H1 (cell line): Measurements from ENCODE around the gene UBP1. TPM values are rescaled to one million over a fixed set of nuclear protein-coding genes. Genes with fewer than 3 reads are reported as not detected.

Experiments used
- ASH2L ChIP-seq: fragments of 200-600, 300-600 bp; sonication (generic); IDR thresholded peaks from one replicate; pipeline ENCODE4 v1.7.1; 2017; ENCODE audit warnings: low read length
- BACH1 ChIP-seq: IDR thresholded peaks from 2 replicates; pipeline ENCODE4 v1.6.1; 2012; ENCODE audit warnings: low read length, improper control_type of control experiment
- BRCA1 ChIP-seq: IDR thresholded peaks from 2 replicates; pipeline ENCODE4 v1.6.1; 2012; ENCODE audit warnings: low read depth, low read length, improper control_type of control experiment
- CEBPB ChIP-seq: IDR thresholded peaks from 2 replicates; pipeline ENCODE4 v1.6.1; 2012; ENCODE audit warnings: low read depth, low read length
- CHD2 ChIP-seq: IDR thresholded peaks from 2 replicates; pipeline ENCODE4 v1.6.1; 2012; ENCODE audit warnings: low read length, improper control_type of control experiment
- EP300 ChIP-seq, 2 experiments: IDR thresholded peaks; 1 replicate in 1 of 2; 2 replicates in 1 of 2; pipeline ENCODE4 v1.6.1; 2011 to 2012; ENCODE audit warnings: low read depth in 2 of 2, low read length in 2 of 2, mild to moderate bottlenecking in 2 of 2, borderline replicate concordance in 1 of 2, inconsistent platforms in 1 of 2, moderate library complexity in 1 of 2
- HDAC2 ChIP-seq, 2 experiments: fragments of 300-600 bp in 1 of 2; sonication (generic) in 1 of 2; IDR thresholded peaks; 2 replicates each; pipeline ENCODE4 v1.6.1; 2011 to 2012; ENCODE audit warnings: low read depth in 2 of 2, low read length in 2 of 2, mild to moderate bottlenecking in 2 of 2, moderate library complexity in 2 of 2, borderline replicate concordance in 1 of 2, inconsistent platforms in 1 of 2
- JUND ChIP-seq: IDR thresholded peaks from 2 replicates; pipeline ENCODE4 v1.6.1; 2011; ENCODE audit warnings: mild to moderate bottlenecking, improper control_type of control experiment, low read length
- KDM1A ChIP-seq: fragments of 200-600, 300-600 bp; sonication (generic); IDR thresholded peaks from 2 replicates; pipeline ENCODE4 v1.7.1; 2016; ENCODE audit warnings: mild to moderate bottlenecking, low read length, borderline replicate concordance
- NRF1 ChIP-seq: IDR thresholded peaks from 2 replicates; pipeline ENCODE4 v1.6.1; 2011; ENCODE audit warnings: mild to moderate bottlenecking, low read depth, low read length, improper control_type of control experiment
- PHF8 ChIP-seq: fragments of 200-600 bp; sonication (generic); conservative IDR thresholded peaks from 2 replicates; pipeline ENCODE4 v1.7.1; 2012; ENCODE audit warnings: low read depth, mild to moderate bottlenecking, inconsistent platforms, low read length, moderate library complexity
- POLR2AphosphoS5 ChIP-seq: IDR thresholded peaks from 2 replicates; pipeline ENCODE4 v1.6.1; 2011; ENCODE audit warnings: low read depth, low read length
- RAD21 ChIP-seq, 2 experiments: IDR thresholded peaks in 1 of 2; conservative IDR thresholded peaks in 1 of 2; 2 replicates each; pipeline ENCODE4 v1.6.1; 2011; ENCODE audit warnings: low read depth in 2 of 2, low read length in 2 of 2, improper control_type of control experiment in 1 of 2, inconsistent platforms in 1 of 2, mild to moderate bottlenecking in 1 of 2, moderate library complexity in 1 of 2
- RXRA ChIP-seq: IDR thresholded peaks from 2 replicates; pipeline ENCODE4 v1.6.1; 2011; ENCODE audit warnings: low read depth, mild to moderate bottlenecking, low read length, moderate library complexity; ENCODE audit not compliant: insufficient read depth
- SP1 ChIP-seq: IDR thresholded peaks from 2 replicates; pipeline ENCODE4 v1.6.1; 2011; ENCODE audit warnings: low read depth, low read length
- SP4 ChIP-seq: IDR thresholded peaks from 2 replicates; pipeline ENCODE4 v1.6.1; 2012; ENCODE audit warnings: low read length, inconsistent platforms
- TAF1 ChIP-seq: IDR thresholded peaks from 2 replicates; pipeline ENCODE4 v1.6.1; 2011; ENCODE audit warnings: mild to moderate bottlenecking, low read depth, low read length
- TBP ChIP-seq: IDR thresholded peaks from 2 replicates; pipeline ENCODE4 v1.6.1; 2011; ENCODE audit warnings: low read depth, low read length, improper control_type of control experiment
- TEAD4 ChIP-seq: IDR thresholded peaks from 2 replicates; pipeline ENCODE4 v1.6.1; 2012; ENCODE audit warnings: low read depth, low read length, inconsistent platforms, mixed read lengths
- polyA plus RNA-seq, 7 experiments: library from polyadenylated mRNA; depleted of rRNA in 3 of 7; stranded (reverse) in 5 of 7; unstranded in 2 of 7; fragments of >200 nt in 5 of 7; fragments of 200-250 nt in 2 of 7; gene quantifications; 1 replicate in 5 of 7; 2 replicates in 1 of 7; 4 replicates in 1 of 7; pipeline versions ENCODE4 v1.2.1 to v1.2.3, GENCODE V29; 2011 to 2013; ENCODE audit warnings: missing spikeins in 2 of 7, mixed read lengths in 2 of 7
- total RNA-seq: library from RNA; stranded (reverse); fragmentation: NEBNext Ultra II Directional; extraction: Animal tissue kit (Norgen Biotek cat#: 25700); gene quantifications from 2 replicates; pipeline ENCODE4 v1.2.1, GENCODE V29; 2021
- TF ChIP-seq, protein P1 (sequence below): IDR thresholded peaks from 2 replicates; pipeline ENCODE4 v1.6.1; 2012; ENCODE audit warnings: inconsistent platforms
- TF ChIP-seq, protein P2 (sequence below): IDR thresholded peaks from 2 replicates; pipeline ENCODE4 v1.6.1; 2012; ENCODE audit warnings: inconsistent platforms
- TF ChIP-seq, protein P3 (sequence below): IDR thresholded peaks from 2 replicates; pipeline ENCODE4 v1.6.1; 2011; ENCODE audit warnings: low read length, improper control_type of control experiment

UBP1 gene
- total and polyA plus RNA-seq, 2 of the 8 experiments (the other 6 are each of a cell fraction or from before 2014, with no cell fraction given), result 47.3 to 71.9 TPM

DNA sequence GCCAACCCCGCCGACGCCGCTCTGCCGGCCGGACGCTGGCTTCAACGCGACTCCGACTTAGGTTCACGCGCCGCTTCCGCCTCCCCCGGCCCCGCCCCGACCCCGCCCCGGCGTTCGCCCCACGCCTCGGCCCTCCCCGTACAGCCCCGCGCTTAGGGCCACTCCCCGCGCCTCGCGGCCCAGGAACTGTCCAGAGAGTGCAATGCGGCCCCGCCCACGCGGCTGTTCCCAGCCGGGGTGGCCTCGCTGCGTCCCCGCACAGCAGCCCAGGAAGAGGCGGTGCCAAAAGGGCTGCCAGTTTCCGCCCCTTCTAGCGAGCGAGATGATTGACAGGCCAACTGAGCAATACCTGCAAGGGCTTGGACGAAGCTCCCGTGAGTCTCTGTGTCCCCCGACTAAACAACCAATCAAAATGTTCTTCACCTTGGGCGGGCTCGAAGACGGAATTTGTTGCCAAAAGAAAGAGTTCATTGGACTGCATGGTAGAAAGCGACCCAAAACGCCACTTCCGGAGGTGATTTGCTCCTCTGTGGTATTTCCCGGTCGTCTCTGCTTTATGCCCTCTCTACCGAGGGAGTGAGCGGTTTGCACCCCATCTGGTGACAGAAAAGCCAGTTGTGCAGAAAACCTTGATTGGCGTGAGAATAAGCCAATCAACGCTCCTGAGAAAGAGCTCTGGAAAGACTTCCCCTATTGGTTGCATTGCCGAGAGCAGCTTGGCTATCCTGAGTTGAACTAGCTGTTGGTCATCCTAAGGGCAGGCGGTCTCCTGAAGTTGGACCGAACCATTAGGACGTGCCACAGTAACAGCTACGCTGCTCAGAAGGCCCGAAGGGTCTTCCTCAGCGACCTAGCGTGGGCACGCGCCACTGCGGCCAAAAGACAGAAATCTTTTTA, at the start of gene UBP1 (continued):
- TF ChIP-seq, protein P1, sequence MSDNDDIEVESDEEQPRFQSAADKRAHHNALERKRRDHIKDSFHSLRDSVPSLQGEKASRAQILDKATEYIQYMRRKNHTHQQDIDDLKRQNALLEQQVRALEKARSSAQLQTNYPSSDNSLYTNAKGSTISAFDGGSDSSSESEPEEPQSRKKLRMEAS, result peak; percentile 71
- TF ChIP-seq SP4 (peak; percentile 87), TBP (peak; percentile 64), SP1 (peak; percentile 92), CHD2 (peak; percentile 42; the same call in 1 of the 2 replicates), PHF8 (peak; percentile 72; the same call in 1 of the 2 replicates), BRCA1 (no peak), ASH2L (peak; percentile 75), EP300 (IDR thresholded peaks at IDR 0.05; ENCODE audit: borderline replicate concordance in 1 of 2, low read depth in 2 of 2, low read length in 2 of 2) (peak in 1 of 2 experiments; percentile 1; a peak in 1 of 3 replicates), CEBPB (no peak), TAF1 (peak; percentile 79), BACH1 (peak; percentile 88), JUND (no peak), RAD21 (IDR thresholded peaks at IDR 0.05 in 1 of 2, conservative IDR thresholded peaks at IDR 0.05 in 1 of 2; ENCODE audit: low read depth in 2 of 2, low read length in 2 of 2) (no peak), POLR2AphosphoS5 (peak; percentile 79), TEAD4 (0 out of 2 replicates have a peak, but pooled peaks have one; percentile 8), HDAC2 (IDR thresholded peaks at IDR 0.05; ENCODE audit: borderline replicate concordance in 1 of 2, low read depth in 2 of 2, low read length in 2 of 2) (peak in 1 of 2 experiments; percentile 98; a peak in 3 of 4 replicates), KDM1A (no peak), NRF1 (no peak), RXRA (no peak)
- TF ChIP-seq, protein P2, sequence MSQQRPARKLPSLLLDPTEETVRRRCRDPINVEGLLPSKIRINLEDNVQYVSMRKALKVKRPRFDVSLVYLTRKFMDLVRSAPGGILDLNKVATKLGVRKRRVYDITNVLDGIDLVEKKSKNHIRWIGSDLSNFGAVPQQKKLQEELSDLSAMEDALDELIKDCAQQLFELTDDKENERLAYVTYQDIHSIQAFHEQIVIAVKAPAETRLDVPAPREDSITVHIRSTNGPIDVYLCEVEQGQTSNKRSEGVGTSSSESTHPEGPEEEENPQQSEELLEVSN, result peak; percentile 10; the same call in 1 of the 2 replicates
- TF ChIP-seq, protein P3, sequence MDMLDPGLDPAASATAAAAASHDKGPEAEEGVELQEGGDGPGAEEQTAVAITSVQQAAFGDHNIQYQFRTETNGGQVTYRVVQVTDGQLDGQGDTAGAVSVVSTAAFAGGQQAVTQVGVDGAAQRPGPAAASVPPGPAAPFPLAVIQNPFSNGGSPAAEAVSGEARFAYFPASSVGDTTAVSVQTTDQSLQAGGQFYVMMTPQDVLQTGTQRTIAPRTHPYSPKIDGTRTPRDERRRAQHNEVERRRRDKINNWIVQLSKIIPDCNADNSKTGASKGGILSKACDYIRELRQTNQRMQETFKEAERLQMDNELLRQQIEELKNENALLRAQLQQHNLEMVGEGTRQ, result no peak
